Endothelial cell of umbilical vein (primary cell): Measurements from ENCODE around the gene SPRED3. TPM values are rescaled to one million over a fixed set of nuclear protein-coding genes. Genes with fewer than 3 reads are reported as not detected.

ENCODE experiments used
- BruUV-seq: library from RNA; stranded (reverse); fragments of 400-500 nt; replicated peaks from 2 replicates; lab custom pipeline; 2021; lab: Mats Ljungman, UMichigan
- CTCF ChIA-PET: fragments of 300-600, 350-600 bp; sonication (Branson Sonifier 250); formaldehyde crosslinking; loops from one replicate; lab custom pipeline; 2021; ENCODE audit warnings: antibody characterized with exemption, inconsistent platforms; lab: Charles Lee
- POLR2A ChIA-PET: fragments of 300-600, 350-600 bp; sonication (Branson Sonifier 250); formaldehyde crosslinking; loops from one replicate; lab custom pipeline; 2021; ENCODE audit warnings: antibody characterized with exemption, inconsistent platforms; lab: Charles Lee
- DNase-seq: peaks from one replicate; pipeline ENCODE4 v3.0.0-alpha.2; 2011; ENCODE audit warnings: low read depth, low spot score
- FAIRE-seq: peaks from 2 replicates; lab custom pipeline; 2011; peaks lifted over from hg19 to GRCh38; lab: Jason Lieb, UNC
- H2AFZ ChIP-seq: 2 replicates; pipeline ENCODE4 v1.6.0; 2012; ENCODE audit warnings: low read depth, low read length, control low read depth, inconsistent platforms
- H3K27ac ChIP-seq: 2 replicates; pipeline ENCODE4 v1.5.1; 2011; ENCODE audit warnings: low read depth, mild to moderate bottlenecking, control low read depth, low read length, moderate library complexity; ENCODE audit not compliant: insufficient read depth
- H3K27me3 ChIP-seq, 2 experiments: 2 replicates each; pipeline versions ENCODE4 v1.6.0 to v1.6.1; 2011; ENCODE audit warnings: low read length in 2 of 2, mixed read lengths in 1 of 2; ENCODE audit not compliant: control insufficient read depth in 2 of 2, insufficient read depth in 2 of 2
- H3K36me3 ChIP-seq, 2 experiments: 2 replicates in 1 of 2; 3 replicates in 1 of 2; pipeline ENCODE4 v1.5.1; 2011; ENCODE audit warnings: low read length in 2 of 2, mild to moderate bottlenecking in 1 of 2, moderate library complexity in 1 of 2; ENCODE audit not compliant: control insufficient read depth in 2 of 2, insufficient read depth in 2 of 2; ENCODE audit errors: extremely low read depth in 1 of 2
- H3K4me1 ChIP-seq: 3 replicates; pipeline ENCODE4 v1.5.1; 2011; ENCODE audit warnings: mild to moderate bottlenecking, low read length; ENCODE audit not compliant: control insufficient read depth, insufficient read depth; ENCODE audit errors: extremely low read depth
- H3K4me2 ChIP-seq: 2 replicates; pipeline ENCODE4 v1.6.1; 2011; ENCODE audit warnings: low read length, control low read depth, mixed read lengths; ENCODE audit not compliant: insufficient read depth
- H3K4me3 ChIP-seq, 3 experiments: fragments of 200-600 bp in 1 of 3; sonication (generic), shearing (Covaris generic) in 1 of 3; replicated peaks in 1 of 3; 2 replicates each; pipeline ENCODE4 v1.5.1; 2011 to 2016; ENCODE audit warnings: control low read depth in 3 of 3, low read length in 3 of 3, mild to moderate bottlenecking in 2 of 3, inconsistent platforms in 1 of 3, low read depth in 1 of 3, moderate library complexity in 1 of 3; ENCODE audit not compliant: insufficient read depth in 1 of 3
- H3K79me2 ChIP-seq: 2 replicates; pipeline ENCODE4 v1.6.0; 2012; ENCODE audit warnings: low read length, inconsistent platforms; ENCODE audit not compliant: control insufficient read depth, insufficient read depth
- H3K9ac ChIP-seq: replicated peaks from 2 replicates; pipeline ENCODE3; 2011; ENCODE audit warnings: low read length, control low read depth; ENCODE audit not compliant: insufficient read depth; ENCODE audit errors: extremely low read depth
- H3K9me1 ChIP-seq: replicated peaks from 3 replicates; pipeline ENCODE4 v1.6.0; 2011; ENCODE audit warnings: mild to moderate bottlenecking, low read length; ENCODE audit not compliant: control insufficient read depth, insufficient read depth; ENCODE audit errors: extremely low read depth
- H3K9me3 ChIP-seq: replicated peaks from 2 replicates; pipeline ENCODE4 v1.5.1; 2012; ENCODE audit warnings: low read length, inconsistent platforms; ENCODE audit not compliant: control insufficient read depth, insufficient read depth
- H4K20me1 ChIP-seq: replicated peaks from 2 replicates; pipeline ENCODE3; 2011; ENCODE audit warnings: mild to moderate bottlenecking, low read length; ENCODE audit not compliant: control insufficient read depth, insufficient read depth; ENCODE audit errors: extremely low read depth
- EZH2 ChIP-seq: IDR thresholded peaks from 2 replicates; pipeline ENCODE4 v1.6.1; 2012; ENCODE audit warnings: borderline replicate concordance, low read depth, mild to moderate bottlenecking, moderate library complexity, low read length, inconsistent platforms; ENCODE audit not compliant: severe bottlenecking
- FOS ChIP-seq: IDR thresholded peaks from 2 replicates; pipeline ENCODE4 v1.6.1; 2011; ENCODE audit warnings: mild to moderate bottlenecking, low read length, moderate library complexity, borderline replicate concordance; ENCODE audit not compliant: insufficient read depth
- GATA2 ChIP-seq: IDR thresholded peaks from 2 replicates; pipeline ENCODE4 v1.7.0; 2011; ENCODE audit warnings: low read depth, mild to moderate bottlenecking, moderate library complexity, mixed read lengths, low read length; ENCODE audit not compliant: insufficient read length, insufficient read depth
- JUN ChIP-seq: IDR thresholded peaks from 2 replicates; pipeline ENCODE4 v1.6.1; 2011; ENCODE audit warnings: borderline replicate concordance, low read depth; ENCODE audit not compliant: insufficient read length, insufficient read depth
- MYC ChIP-seq: IDR thresholded peaks from one replicate; pipeline ENCODE4 v1.6.1; 2011; ENCODE audit warnings: mild to moderate bottlenecking, low read depth, low read length
- POLR2A ChIP-seq: IDR thresholded peaks from 2 replicates; pipeline ENCODE4 v1.6.1; 2012; ENCODE audit warnings: low read depth, mild to moderate bottlenecking, control low read depth, low read length
- POLR2AphosphoS5 ChIP-seq: IDR thresholded peaks from 2 replicates; pipeline ENCODE4 v1.6.1; 2012; ENCODE audit warnings: low read depth, mild to moderate bottlenecking, control low read depth, low read length, moderate library complexity; ENCODE audit not compliant: insufficient read depth
- dilution Hi-C: fragments of 300-500 bp; cut with MboI; formaldehyde crosslinking; loops from one replicate; pipeline ENCODE4 v1.15.0; 2019; ENCODE audit warnings: low sequenced_read_pairs; ENCODE audit not compliant: extremely low pct_ligation_motif_present
- intact Hi-C: fragments of 100-400 bp; cut with micrococcal nuclease; formaldehyde crosslinking; loops from one replicate; pipeline ENCODE4 v1.10.0; 2022
- polyA plus RNA-seq, 4 experiments: library from polyadenylated mRNA; depleted of rRNA in 3 of 4; stranded (reverse) in 3 of 4; unstranded in 1 of 4; fragments of >200 nt; gene quantifications; 2 replicates each; pipeline versions ENCODE4 v1.2.1 to v1.2.3, GENCODE V29; 2011 to 2012; ENCODE audit warnings: missing spikeins in 1 of 4
- total RNA-seq: library from RNA; stranded (reverse); gene quantifications from 2 replicates; pipeline ENCODE4 v1.2.3, GENCODE V29; 2021
- TF ChIP-seq, protein P1 (sequence below), 2 donors: IDR thresholded peaks; 1 replicate in 1 of 2; 2 replicates in 1 of 2; pipeline ENCODE4 v1.5.1; 2011; ENCODE audit warnings: low read length in 2 of 2, mild to moderate bottlenecking in 2 of 2, moderate library complexity in 2 of 2, control low read depth in 1 of 2, inconsistent platforms in 1 of 2, low read depth in 1 of 2; ENCODE audit not compliant: insufficient read depth in 1 of 2; ENCODE audit errors: extremely low read depth in 1 of 2
- TF ChIP-seq, protein P2 (sequence below): IDR thresholded peaks from 2 replicates; pipeline ENCODE4 v1.6.1; 2011; ENCODE audit not compliant: insufficient read depth, insufficient read length

SPRED3 gene
- total and polyA plus RNA-seq, 2 donors (not counting 3 experiments of a cell fraction or from before 2014, with no cell fraction given), result 5.7 to 15.7 TPM

DNA sequence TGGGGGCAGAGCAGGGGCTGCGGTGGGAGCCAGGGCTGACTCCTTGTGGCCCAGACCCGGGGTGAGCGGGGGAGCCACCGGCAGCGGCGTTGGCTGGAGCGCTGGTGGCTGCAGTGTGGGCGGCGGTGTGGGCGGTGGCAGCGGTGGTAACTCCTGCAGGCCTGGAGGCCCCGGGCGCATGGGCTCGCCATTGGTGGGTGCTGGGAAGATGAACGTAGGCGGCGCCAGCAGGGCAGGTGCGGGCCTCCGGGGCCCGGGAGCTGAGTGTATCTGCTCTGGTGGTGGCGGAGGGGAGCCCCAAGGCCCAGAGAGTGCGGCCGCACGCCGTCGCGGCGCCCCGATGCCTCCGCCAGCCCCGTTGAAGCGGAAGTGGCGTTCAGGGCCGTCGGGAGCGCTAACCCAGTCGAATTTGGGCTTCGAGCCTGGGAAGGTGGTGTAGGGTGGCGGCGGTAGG is 2.7 kb upstream of the SPRED3 start:
- H3K9me3 ChIP-seq, result no peaks in the 10 kb centered on the region
- TF ChIP-seq FOS (no peak), GATA2 (no peak), POLR2A (no peak), EZH2 (no peak), JUN (no peak), MYC (no peak), POLR2AphosphoS5 (no peak)
- TF ChIP-seq, protein P1, sequence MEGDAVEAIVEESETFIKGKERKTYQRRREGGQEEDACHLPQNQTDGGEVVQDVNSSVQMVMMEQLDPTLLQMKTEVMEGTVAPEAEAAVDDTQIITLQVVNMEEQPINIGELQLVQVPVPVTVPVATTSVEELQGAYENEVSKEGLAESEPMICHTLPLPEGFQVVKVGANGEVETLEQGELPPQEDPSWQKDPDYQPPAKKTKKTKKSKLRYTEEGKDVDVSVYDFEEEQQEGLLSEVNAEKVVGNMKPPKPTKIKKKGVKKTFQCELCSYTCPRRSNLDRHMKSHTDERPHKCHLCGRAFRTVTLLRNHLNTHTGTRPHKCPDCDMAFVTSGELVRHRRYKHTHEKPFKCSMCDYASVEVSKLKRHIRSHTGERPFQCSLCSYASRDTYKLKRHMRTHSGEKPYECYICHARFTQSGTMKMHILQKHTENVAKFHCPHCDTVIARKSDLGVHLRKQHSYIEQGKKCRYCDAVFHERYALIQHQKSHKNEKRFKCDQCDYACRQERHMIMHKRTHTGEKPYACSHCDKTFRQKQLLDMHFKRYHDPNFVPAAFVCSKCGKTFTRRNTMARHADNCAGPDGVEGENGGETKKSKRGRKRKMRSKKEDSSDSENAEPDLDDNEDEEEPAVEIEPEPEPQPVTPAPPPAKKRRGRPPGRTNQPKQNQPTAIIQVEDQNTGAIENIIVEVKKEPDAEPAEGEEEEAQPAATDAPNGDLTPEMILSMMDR (IDR thresholded peaks at IDR 0.05; ENCODE audit: extremely low read depth in 1 of 2, insufficient read depth in 1 of 2, low read depth in 1 of 2, low read length in 2 of 2), result no peak
- TF ChIP-seq, protein P2, sequence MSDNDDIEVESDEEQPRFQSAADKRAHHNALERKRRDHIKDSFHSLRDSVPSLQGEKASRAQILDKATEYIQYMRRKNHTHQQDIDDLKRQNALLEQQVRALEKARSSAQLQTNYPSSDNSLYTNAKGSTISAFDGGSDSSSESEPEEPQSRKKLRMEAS, result no peak
- ChIA-PET CTCF (interaction anchor here (1.4 to 2.5 kb wide), 2 partner anchors 17 to 142 kb away, joined by 4 to 10 read pairs; partner anchors contain the start of gene FAM98C), POLR2A (no interaction called here)
- dilution Hi-C loops, result no loop called here
- H3K4me1 ChIP-seq, result peaks cover 10% of the 10 kb centered on the region
- no peak overlapping the region for H3K27ac ChIP-seq
- no peak overlapping the region for H3K9ac ChIP-seq
- H4K20me1 ChIP-seq, result no peaks in the 10 kb centered on the region
- no peak for FAIRE-seq
- no peaks in the 10 kb centered on the region for H3K9me1 ChIP-seq
- no peak overlapping the region for H2AFZ ChIP-seq
- intact Hi-C loops, result loop anchor here (5.0 kb wide), 1 partner anchor 154 kb away; no protein-coding TSS in a partner anchor
- H3K27me3 ChIP-seq, result no peaks in the 10 kb centered on the region
- no peak overlapping the region for H3K4me3 ChIP-seq
- peaks cover 10 to 20% of the 10 kb centered on the region in 2 experiments for H3K36me3 ChIP-seq
- BruUV-seq, result no TSS peak
- peaks cover 16% of the 10 kb centered on the region for H3K79me2 ChIP-seq
- no peak for DNase-seq
- no peak overlapping the region for H3K4me2 ChIP-seq
